Left renal cortex interstitium (tissue), 4 donors: ENCODE results near the gene CAMK2B. TPM values are rescaled to one million over a fixed set of nuclear protein-coding genes. Genes with fewer than 3 reads are reported as not detected.
"Not testable (repeated sequence)": the region's sequence is repeated elsewhere in the genome, so short reads cannot be mapped to it uniquely, and the experiment has no call there.

Source experiments
- DNase-seq, 4 donors: peaks; one replicate each; pipeline ENCODE4 v3.0.0-alpha.2; 2013; ENCODE audit warnings: low read depth in 4 of 4, low spot score in 2 of 4, missing footprints in 1 of 4
- polyA plus RNA-seq, 4 donors: library from polyadenylated mRNA; unstranded; fragments of 120-200 nt; gene quantifications; one replicate each; pipeline ENCODE4 v1.2.1, GENCODE V29; 2013; ENCODE audit not compliant: insufficient read length in 4 of 4

CAMK2B gene
- polyA plus RNA-seq, 4 donors, result 1.7 to 4.3 (median 3.1) TPM

- no peak for DNase-seq
These were observed 142.0 kb downstream of the CAMK2B start for GRCh38 chr7:44183386-44183785.

GRCh38 chr7:44182827-44183226 lies 142.6 kb downstream of the CAMK2B start:
- no peak for DNase-seq

- no peak for DNase-seq
These were observed 144.8 kb downstream of the CAMK2B start for GRCh38 chr7:44180631-44181030.

GRCh38 chr7:44177570-44178131 lies 147.7 kb downstream of the CAMK2B start:
- no peak for DNase-seq

- DNase-seq, result no peak
These were observed 148.9 kb downstream of the CAMK2B start for GRCh38 chr7:44176486-44176885.

- no peak for DNase-seq
These were observed 149.7 kb downstream of the CAMK2B start for GRCh38 chr7:44175730-44176129.

DNA sequence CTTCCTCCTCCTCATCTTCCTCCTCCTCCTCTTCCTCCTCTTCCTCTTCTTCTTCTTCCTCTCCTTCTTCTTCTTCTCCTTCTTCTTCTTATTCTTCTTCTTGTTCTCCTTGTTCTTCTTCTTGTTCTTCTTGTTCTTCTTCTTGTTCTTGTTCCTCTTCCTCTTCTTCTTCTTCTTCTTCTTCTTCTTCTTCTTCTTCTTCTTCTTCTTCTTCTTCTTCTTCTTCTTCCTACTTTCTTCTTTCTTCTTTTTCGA lies 150.8 kb downstream of the CAMK2B start:
- DNase-seq, result not testable (repeated sequence)

GRCh38 chr7:44173911-44174693 lies 151.3 kb downstream of the CAMK2B start:
- DNase-seq, result no peak

GRCh38 chr7:44172803-44173424 lies 152.5 kb downstream of the CAMK2B start:
- no peak for DNase-seq

DNA sequence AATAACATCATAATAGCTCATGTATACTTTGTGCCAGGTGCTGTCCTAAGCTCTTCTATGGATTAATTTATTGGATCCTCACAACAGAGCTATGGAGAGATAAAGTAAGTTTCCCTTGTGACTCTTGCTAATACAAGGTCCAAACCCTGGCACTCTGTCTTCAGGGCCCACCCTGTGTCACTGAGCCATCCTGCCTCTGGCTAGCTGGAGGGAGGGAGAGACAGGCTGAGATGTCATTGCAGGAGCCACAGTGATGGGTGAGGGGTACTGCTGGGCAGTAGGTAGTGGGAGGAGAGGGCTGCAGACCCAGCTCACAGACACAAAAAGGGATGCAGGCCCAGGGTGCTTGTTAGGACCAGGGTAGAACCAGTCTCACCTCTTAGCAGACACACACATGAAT lies 153.0 kb downstream of the CAMK2B start:
- DNase-seq, result no peak

GRCh38 chr7:44171901-44172300 lies 153.5 kb downstream of the CAMK2B start:
- not testable (repeated sequence) for DNase-seq

- DNase-seq, result no peak
These were observed 157.5 kb downstream of the CAMK2B start for GRCh38 chr7:44167920-44168319.

Other genes starting within 250 kb of the CAMK2B start
- gene POLM, start 243.1 kb downstream of the CAMK2B start, polyA plus RNA-seq, result 10 to 100 TPM; 15.2 to 38.7 (median 29.1) TPM
- 10 to 100 TPM; 58.4 to 82.4 (median 73.4) TPM for gene AEBP1, start 221.2 kb downstream of the CAMK2B start, polyA plus RNA-seq
- 100 to 1,000 TPM; 100 to 136 (median 123) TPM for gene POLD2, start 202.0 kb downstream of the CAMK2B start, polyA plus RNA-seq
- gene MYL7, start 184.3 kb downstream of the CAMK2B start, polyA plus RNA-seq, result 1 to 10 TPM in 1 of 4 donors, under 1 TPM in 2, not detected in 1; 0.58 to 1.1 (median 0.81) TPM
- 1 to 10 TPM; 3.2 to 4.8 (median 3.9) TPM for gene GCK, start 136.2 kb downstream of the CAMK2B start, polyA plus RNA-seq
- 10 to 100 TPM; 74.4 to 82.3 (median 76.6) TPM for gene YKT6, start 124.6 kb downstream of the CAMK2B start, polyA plus RNA-seq
- gene NUDCD3, start 165.1 kb upstream of the CAMK2B start, polyA plus RNA-seq, result 10 to 100 TPM; 86.0 to 93.7 (median 91.2) TPM
- 1 to 10 TPM; 2.3 to 3.5 (median 2.8) TPM for gene NPC1L1, start 215.7 kb upstream of the CAMK2B start, polyA plus RNA-seq
- gene DDX56, start 248.3 kb upstream of the CAMK2B start, polyA plus RNA-seq, result 100 to 1,000 TPM in 2 of 4 donors, 10 to 100 TPM in 2; 73.1 to 123 (median 98.7) TPM